ENCODE measurements around the gene AGPAT4. TPM values are rescaled to one million over a fixed set of nuclear protein-coding genes. Genes with fewer than 3 reads are reported as not detected.
A peak's percentile ranks its signal among the peaks of the same experiment; 100 is the strongest.

Gene AGPAT4
- total and polyA plus RNA-seq, 2 of the 13 experiments (the other 11 are each of a cell fraction or from before 2014, with no cell fraction given) = 0.07 to 0.13 TPM

DNA sequence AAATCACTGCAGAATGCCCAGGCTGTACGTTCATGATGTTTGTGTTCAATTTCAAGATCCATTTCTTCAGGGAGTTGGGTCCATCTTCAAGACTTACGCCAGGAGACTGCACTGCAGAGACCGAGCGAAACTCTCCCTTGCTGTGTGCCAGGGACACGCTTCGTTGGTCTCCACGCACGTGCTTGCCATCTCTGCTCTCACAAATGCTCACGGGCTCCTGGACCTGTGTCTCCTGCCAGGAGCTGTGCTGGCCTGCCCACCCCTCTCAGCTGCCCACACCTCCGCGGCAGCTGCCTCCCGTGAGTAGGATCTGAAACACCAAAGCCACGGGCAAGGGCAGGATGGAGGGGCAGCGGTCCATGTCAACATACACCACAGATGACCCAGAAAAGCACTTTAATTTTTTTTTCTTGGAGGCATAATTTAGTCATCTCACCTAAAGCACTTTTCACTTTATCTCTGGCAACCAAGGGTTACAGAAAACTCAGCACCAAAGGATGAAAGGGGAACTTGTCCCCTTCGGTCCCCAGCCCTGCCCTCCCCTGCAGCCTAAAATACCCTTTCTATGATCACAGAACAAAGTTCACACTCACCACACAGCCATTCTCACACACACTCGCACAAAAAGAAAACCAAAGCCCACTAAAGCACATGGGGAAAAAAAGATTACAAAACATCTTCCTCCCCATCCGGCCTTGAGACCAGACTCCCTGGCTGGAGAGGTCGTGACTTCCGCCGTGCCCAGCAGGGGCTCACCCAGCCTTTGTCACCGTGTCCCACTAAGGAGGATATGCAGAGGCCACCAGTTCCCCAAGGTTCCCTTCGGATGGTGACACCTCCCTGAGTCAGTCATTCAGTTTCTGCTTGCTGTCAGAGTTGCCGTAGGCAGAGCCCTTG, 137.9 kb downstream of the AGPAT4 start (continued):
- TF ChIP-seq TAF15 (IDR thresholded peaks at IDR 0.05; ENCODE audit: low read depth, low read length, poor library complexity, severe bottlenecking) = no peak
- TF ChIP-seq, protein P1, sequence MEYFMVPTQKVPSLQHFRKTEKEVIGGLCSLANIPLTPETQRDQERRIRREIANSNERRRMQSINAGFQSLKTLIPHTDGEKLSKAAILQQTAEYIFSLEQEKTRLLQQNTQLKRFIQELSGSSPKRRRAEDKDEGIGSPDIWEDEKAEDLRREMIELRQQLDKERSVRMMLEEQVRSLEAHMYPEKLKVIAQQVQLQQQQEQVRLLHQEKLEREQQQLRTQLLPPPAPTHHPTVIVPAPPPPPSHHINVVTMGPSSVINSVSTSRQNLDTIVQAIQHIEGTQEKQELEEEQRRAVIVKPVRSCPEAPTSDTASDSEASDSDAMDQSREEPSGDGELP (IDR thresholded peaks at IDR 0.05; ENCODE audit: borderline replicate concordance, low read depth) = peak; percentile 28; the same call in 1 of the 2 replicates
- TF ChIP-seq SNAPC2 (CRISPR knock-in tag; IDR thresholded peaks at IDR 0.05) = peak; percentile 44; the same call in 1 of the 2 replicates
- peak; percentile 59; the same call in 1 of the 2 replicates for TF ChIP-seq PHF21A (CRISPR knock-in tag; IDR thresholded peaks at IDR 0.05)
- no peak for TF ChIP-seq XRCC5 (optimal IDR thresholded peaks at IDR 0.05; ENCODE audit: low read length)
- TF ChIP-seq, protein P2, sequence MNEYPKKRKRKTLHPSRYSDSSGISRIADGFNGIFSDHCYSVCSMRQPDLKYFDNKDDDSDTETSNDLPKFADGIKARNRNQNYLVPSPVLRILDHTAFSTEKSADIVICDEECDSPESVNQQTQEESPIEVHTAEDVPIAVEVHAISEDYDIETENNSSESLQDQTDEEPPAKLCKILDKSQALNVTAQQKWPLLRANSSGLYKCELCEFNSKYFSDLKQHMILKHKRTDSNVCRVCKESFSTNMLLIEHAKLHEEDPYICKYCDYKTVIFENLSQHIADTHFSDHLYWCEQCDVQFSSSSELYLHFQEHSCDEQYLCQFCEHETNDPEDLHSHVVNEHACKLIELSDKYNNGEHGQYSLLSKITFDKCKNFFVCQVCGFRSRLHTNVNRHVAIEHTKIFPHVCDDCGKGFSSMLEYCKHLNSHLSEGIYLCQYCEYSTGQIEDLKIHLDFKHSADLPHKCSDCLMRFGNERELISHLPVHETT (CRISPR knock-in tag; conservative IDR thresholded peaks at IDR 0.05) = no peak
- TF ChIP-seq SOX6 (IDR thresholded peaks at IDR 0.05) = no peak
- peak; percentile 71 for TF ChIP-seq SOX6 (CRISPR knock-in tag; IDR thresholded peaks at IDR 0.05)
- no peak for TF ChIP-seq KAT8 (CRISPR knock-in tag; IDR thresholded peaks at IDR 0.05)
- 0 out of 2 replicates have a peak, but pooled peaks have one; percentile 8 for TF ChIP-seq ZNF431 (CRISPR knock-in tag; IDR thresholded peaks at IDR 0.05; ENCODE audit: borderline replicate concordance, low read depth)
- TF ChIP-seq ZNF569 (CRISPR knock-in tag; IDR thresholded peaks at IDR 0.05; ENCODE audit: borderline replicate concordance) = no peak
- no peak for TF ChIP-seq HOXA9 (CRISPR knock-in tag; IDR thresholded peaks at IDR 0.05; ENCODE audit: borderline replicate concordance)
- TF ChIP-seq, protein P3, sequence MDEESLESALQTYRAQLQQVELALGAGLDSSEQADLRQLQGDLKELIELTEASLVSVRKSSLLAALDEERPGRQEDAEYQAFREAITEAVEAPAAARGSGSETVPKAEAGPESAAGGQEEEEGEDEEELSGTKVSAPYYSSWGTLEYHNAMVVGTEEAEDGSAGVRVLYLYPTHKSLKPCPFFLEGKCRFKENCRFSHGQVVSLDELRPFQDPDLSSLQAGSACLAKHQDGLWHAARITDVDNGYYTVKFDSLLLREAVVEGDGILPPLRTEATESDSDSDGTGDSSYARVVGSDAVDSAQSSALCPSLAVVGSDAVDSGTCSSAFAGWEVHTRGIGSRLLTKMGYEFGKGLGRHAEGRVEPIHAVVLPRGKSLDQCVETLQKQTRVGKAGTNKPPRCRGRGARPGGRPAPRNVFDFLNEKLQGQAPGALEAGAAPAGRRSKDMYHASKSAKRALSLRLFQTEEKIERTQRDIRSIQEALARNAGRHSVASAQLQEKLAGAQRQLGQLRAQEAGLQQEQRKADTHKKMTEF (CRISPR knock-in tag; IDR thresholded peaks at IDR 0.05) = peak; percentile 19; the same call in 1 of the 2 replicates
- no peak for TF ChIP-seq ZFP62 (CRISPR knock-in tag; IDR thresholded peaks at IDR 0.05)
- no peak for TF ChIP-seq ATRX (CRISPR knock-in tag; IDR thresholded peaks at IDR 0.05; ENCODE audit: borderline replicate concordance)
- 0 out of 2 replicates have a peak, but pooled peaks have one; percentile 32 for TF ChIP-seq ZC3H13 (CRISPR knock-in tag; IDR thresholded peaks at IDR 0.05)
- no peak for TF ChIP-seq U2AF1 (optimal IDR thresholded peaks at IDR 0.05; ENCODE audit: low read depth, low read length)
- TF ChIP-seq, protein P4, sequence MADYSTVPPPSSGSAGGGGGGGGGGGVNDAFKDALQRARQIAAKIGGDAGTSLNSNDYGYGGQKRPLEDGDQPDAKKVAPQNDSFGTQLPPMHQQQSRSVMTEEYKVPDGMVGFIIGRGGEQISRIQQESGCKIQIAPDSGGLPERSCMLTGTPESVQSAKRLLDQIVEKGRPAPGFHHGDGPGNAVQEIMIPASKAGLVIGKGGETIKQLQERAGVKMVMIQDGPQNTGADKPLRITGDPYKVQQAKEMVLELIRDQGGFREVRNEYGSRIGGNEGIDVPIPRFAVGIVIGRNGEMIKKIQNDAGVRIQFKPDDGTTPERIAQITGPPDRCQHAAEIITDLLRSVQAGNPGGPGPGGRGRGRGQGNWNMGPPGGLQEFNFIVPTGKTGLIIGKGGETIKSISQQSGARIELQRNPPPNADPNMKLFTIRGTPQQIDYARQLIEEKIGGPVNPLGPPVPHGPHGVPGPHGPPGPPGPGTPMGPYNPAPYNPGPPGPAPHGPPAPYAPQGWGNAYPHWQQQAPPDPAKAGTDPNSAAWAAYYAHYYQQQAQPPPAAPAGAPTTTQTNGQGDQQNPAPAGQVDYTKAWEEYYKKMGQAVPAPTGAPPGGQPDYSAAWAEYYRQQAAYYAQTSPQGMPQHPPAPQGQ (CRISPR knock-in tag; IDR thresholded peaks at IDR 0.05; ENCODE audit: borderline replicate concordance) = no peak
- TF ChIP-seq, protein P5, sequence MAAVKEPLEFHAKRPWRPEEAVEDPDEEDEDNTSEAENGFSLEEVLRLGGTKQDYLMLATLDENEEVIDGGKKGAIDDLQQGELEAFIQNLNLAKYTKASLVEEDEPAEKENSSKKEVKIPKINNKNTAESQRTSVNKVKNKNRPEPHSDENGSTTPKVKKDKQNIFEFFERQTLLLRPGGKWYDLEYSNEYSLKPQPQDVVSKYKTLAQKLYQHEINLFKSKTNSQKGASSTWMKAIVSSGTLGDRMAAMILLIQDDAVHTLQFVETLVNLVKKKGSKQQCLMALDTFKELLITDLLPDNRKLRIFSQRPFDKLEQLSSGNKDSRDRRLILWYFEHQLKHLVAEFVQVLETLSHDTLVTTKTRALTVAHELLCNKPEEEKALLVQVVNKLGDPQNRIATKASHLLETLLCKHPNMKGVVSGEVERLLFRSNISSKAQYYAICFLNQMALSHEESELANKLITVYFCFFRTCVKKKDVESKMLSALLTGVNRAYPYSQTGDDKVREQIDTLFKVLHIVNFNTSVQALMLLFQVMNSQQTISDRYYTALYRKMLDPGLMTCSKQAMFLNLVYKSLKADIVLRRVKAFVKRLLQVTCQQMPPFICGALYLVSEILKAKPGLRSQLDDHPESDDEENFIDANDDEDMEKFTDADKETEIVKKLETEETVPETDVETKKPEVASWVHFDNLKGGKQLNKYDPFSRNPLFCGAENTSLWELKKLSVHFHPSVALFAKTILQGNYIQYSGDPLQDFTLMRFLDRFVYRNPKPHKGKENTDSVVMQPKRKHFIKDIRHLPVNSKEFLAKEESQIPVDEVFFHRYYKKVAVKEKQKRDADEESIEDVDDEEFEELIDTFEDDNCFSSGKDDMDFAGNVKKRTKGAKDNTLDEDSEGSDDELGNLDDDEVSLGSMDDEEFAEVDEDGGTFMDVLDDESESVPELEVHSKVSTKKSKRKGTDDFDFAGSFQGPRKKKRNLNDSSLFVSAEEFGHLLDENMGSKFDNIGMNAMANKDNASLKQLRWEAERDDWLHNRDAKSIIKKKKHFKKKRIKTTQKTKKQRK (IDR thresholded peaks at IDR 0.05; ENCODE audit: low read length) = no peak

All from HepG2 (cell line).